D721Med (cell line): Measurements from ENCODE around the gene VPS16.

ENCODE experiments used
- DNase-seq: peaks from one replicate; pipeline ENCODE4 v3.0.0; 2011; ENCODE audit warnings: low spot score; ENCODE audit not compliant: insufficient read length
- FAIRE-seq: peaks from 2 replicates; lab custom pipeline; 2011; peaks lifted over from hg19 to GRCh38; lab: Jason Lieb, UNC
- TF ChIP-seq, protein P1 (sequence below): IDR thresholded peaks from 2 replicates; pipeline ENCODE4 v1.5.1; 2012; ENCODE audit warnings: mild to moderate bottlenecking, control low read depth; ENCODE audit not compliant: insufficient read depth; ENCODE audit errors: missing control alignments

Gene VPS16

DNA sequence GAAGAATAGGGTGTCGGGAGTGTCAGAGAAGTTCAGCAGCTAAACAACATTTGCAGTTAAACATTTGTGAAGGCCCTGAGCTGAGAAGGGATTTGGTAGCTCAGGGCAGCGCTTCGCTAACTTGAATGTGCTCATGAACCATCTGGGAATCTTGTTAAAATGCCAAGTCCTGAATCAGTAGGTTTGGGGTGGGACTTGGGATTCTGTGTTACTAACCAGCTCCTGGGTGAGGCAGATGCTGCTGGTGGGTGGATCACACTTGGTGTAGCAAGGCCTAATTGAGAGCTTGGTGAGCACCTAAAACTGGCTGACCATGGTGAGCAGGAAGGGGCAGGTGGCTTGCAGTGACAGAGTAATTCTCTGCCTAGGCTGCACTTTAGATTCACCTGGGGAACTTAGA is 38.6 kb downstream of the VPS16 start:
- DNase-seq, result no peak
- TF ChIP-seq, protein P1, sequence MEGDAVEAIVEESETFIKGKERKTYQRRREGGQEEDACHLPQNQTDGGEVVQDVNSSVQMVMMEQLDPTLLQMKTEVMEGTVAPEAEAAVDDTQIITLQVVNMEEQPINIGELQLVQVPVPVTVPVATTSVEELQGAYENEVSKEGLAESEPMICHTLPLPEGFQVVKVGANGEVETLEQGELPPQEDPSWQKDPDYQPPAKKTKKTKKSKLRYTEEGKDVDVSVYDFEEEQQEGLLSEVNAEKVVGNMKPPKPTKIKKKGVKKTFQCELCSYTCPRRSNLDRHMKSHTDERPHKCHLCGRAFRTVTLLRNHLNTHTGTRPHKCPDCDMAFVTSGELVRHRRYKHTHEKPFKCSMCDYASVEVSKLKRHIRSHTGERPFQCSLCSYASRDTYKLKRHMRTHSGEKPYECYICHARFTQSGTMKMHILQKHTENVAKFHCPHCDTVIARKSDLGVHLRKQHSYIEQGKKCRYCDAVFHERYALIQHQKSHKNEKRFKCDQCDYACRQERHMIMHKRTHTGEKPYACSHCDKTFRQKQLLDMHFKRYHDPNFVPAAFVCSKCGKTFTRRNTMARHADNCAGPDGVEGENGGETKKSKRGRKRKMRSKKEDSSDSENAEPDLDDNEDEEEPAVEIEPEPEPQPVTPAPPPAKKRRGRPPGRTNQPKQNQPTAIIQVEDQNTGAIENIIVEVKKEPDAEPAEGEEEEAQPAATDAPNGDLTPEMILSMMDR, result no peak
- FAIRE-seq, result no peak

DNA sequence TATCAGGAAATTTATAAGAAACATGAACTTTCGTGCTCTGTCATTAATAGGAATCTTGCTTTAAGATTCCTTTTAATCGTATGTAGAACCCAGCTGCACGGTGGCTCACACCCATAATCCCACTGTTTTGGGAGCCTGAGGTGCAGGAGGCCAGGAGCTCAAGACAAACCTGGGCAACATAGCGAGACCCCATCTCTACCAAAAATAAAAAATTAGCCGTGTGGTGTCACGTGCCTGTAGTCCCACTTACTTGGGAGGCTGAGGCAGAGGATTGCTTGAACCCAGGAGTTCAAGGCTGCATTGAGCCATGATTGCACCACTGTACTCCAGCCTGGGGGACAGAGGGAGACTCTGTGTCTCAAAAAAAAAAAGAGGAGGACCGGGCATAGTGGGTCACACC is 40.1 kb downstream of the VPS16 start:
- DNase-seq (no peak), FAIRE-seq (no peak)
- TF ChIP-seq, protein P1, result no peak

DNA sequence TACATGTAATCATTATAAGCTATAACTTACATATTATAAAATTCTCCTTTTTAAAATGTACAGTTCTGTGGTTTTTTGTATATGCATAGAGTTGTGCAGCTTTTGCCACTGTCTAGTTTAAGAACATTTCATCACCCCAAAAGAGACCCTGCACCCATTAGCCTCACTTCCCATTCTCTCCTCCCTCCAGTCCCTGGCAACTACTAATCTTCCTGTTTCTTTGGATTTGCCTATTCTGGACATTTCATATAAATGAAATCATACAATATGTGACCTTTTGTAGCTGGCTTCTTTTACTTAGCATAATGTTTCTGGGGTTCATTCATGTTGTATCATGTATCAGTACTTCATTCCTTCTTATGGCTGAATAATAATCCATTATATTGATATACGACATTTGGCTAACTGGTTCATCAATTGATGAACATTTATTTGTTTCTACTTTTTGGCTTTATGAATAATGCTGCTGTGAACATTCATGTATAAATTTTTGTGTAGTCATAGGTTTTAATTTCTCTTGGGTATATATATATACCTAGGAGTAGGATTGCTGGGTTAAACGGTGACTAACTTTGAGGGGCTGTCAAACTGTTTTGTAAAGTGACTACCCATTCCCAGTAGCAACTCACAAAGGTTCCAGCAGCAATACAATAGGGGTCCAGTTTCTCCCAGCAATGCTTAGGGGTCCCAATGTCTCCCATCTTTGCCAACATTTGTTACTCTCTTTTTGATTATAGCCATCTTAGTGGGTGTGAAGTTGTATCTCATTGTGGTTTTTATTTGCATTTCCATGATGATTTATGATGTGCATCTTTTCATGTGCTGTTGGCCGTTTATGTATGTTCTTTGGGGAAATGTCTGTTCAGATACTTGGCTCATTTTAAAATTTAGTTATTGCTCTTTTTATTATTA is 43.4 kb downstream of the VPS16 start:
- no peak for FAIRE-seq

DNA sequence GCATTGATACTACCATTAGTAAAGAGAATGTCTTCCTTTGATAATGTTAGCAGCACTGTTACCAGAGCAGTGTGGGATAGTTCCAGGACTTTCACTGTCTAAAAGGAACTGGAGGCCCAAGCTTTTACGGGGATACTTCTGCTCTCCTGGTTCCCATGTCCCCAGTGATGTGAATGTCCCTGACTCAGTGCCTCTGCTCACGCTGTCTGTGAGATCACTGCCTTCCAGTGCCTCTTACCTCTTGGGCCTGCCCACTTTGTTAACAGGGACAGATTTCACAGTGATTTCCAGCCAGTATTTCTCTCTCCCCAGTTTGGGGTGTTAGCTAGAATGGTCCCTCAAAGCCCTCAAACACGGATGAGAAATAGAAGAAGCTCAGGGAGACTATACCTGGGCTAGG is 47.2 kb downstream of the VPS16 start:
- no peak for DNase-seq
- TF ChIP-seq, protein P1, result no peak
- no peak for FAIRE-seq

More for the DNA sequence above, 43.4 kb downstream of the VPS16 start:
- TF ChIP-seq, protein P1, result no peak
- DNase-seq, result no peak

DNA sequence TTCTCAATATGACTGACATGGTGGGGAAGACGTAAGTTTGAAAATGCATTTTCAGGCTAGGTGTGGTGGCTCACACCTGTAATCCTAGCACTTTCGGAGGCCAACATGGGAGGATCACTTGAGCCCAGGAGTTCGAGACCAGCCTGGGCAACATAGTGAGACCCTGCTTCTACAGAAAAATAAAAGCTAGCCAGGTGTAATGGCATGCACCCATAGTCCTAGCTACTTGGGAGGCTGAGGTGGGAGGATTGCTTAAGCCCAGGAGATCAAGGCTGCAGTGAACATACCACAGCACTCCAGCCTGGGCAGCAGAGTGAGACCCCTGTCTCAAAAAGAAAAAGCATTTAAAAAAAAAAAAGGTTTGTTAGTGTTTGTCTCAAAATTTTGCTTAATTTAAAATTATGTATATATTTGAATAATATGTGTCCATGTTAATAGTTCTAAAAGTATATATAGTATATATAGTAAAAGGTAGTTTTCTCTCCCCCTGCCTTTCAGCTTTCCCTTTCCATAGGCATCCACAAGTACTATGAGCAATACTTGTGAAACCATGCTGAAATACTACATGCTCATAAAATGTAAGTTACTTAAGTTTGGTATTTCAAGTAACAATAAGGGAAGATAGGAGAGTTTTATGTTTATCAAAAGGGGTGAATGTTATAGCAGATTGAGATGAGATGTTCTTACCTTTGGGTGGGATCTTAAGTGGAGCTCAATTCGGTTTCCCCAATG is 47.8 kb downstream of the VPS16 start:
- DNase-seq, result no peak
- TF ChIP-seq, protein P1, result no peak
- FAIRE-seq, result no peak

DNA sequence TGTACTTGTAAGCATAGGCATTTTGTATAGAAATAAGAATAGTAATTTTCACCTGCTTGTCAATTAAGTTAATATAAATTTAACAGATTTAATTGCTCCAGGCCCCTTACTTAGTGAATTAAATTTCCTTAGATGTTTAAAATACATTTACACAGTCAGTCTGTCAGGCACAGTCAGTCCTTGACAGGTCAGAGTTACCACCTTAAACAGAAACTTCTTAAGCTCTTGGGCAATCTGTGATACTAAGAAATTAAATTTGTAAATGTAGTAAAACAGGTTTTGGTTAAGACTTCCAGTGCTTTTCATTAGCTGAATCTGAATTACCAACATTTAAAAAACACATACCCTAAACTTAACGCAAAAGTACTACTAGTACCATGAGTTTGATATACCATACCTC is 48.7 kb downstream of the VPS16 start:
- TF ChIP-seq, protein P1, result no peak
- no peak for FAIRE-seq
- no peak for DNase-seq
